Gastroesophageal sphincter (tissue), 4 donors: ENCODE results near the gene ATG7. TPM values are rescaled to one million over a fixed set of nuclear protein-coding genes. Genes with fewer than 3 reads are reported as not detected.
A peak's percentile ranks its signal among the peaks of the same experiment; 100 is the strongest.
"Not testable (repeated sequence)": the region's sequence is repeated elsewhere in the genome, so short reads cannot be mapped to it uniquely, and the experiment has no call there.

Source experiments
- ATAC-seq: fragments of 150-250 bp; one replicate; pipeline ENCODE4 v1.9.1; 2016; ENCODE audit warnings: mild to moderate bottlenecking, moderate library complexity
- H3K27ac ChIP-seq, 4 donors: fragments of 200-600 bp; sonication (generic) in 3 of 4; 1 replicate in 3 of 4; 2 replicates in 1 of 4; pipeline ENCODE4 v1.5.1; 2016 to 2019
- H3K27me3 ChIP-seq: fragments of 200-600 bp; sonication (generic); one replicate; pipeline ENCODE4 v1.5.1; 2019
- H3K36me3 ChIP-seq, 2 donors: fragments of 200-600 bp; sonication (generic); one replicate each; pipeline ENCODE4 v1.5.1; 2019; ENCODE audit warnings: control low read depth in 1 of 2
- H3K4me1 ChIP-seq, 3 donors: fragments of 200-600 bp; sonication (generic); 1 replicate in 2 of 3; 2 replicates in 1 of 3; pipeline ENCODE4 v1.5.1; 2016 to 2019; ENCODE audit warnings: control low read depth in 2 of 3
- H3K4me3 ChIP-seq, 2 donors: fragments of 200-600 bp; sonication (generic); one replicate each; pipeline ENCODE4 v1.5.1; 2019; ENCODE audit warnings: mild to moderate bottlenecking in 1 of 2, moderate library complexity in 1 of 2
- H3K9me3 ChIP-seq, 3 donors: fragments of 200-600 bp; sonication (generic); one replicate each; pipeline ENCODE4 v1.5.1; 2017 to 2019; ENCODE audit warnings: control low read depth in 2 of 3
- CTCF ChIP-seq, 4 experiments: fragments of 200-600 bp in 2 of 4; fragments of 450-650 bp in 2 of 4; sonication (generic) in 1 of 4; IDR thresholded peaks; one replicate each; pipeline ENCODE4 v1.5.1; 2017 to 2019; ENCODE audit warnings: antibody characterized with exemption in 4 of 4, mild to moderate bottlenecking in 2 of 4, moderate library complexity in 2 of 4
- EP300 ChIP-seq: sonication (generic); formaldehyde crosslinking; IDR thresholded peaks from one replicate; pipeline ENCODE4 v1.6.1; 2017; ENCODE audit warnings: antibody characterized with exemption, mild to moderate bottlenecking
- POLR2A ChIP-seq, 2 donors: fragments of 450-650 bp; IDR thresholded peaks; one replicate each; pipeline ENCODE4 v1.6.1; 2017; ENCODE audit warnings: antibody characterized with exemption in 2 of 2, mild to moderate bottlenecking in 2 of 2, moderate library complexity in 1 of 2
- POLR2AphosphoS5 ChIP-seq: sonication (generic); formaldehyde crosslinking; IDR thresholded peaks from one replicate; pipeline ENCODE4 v1.6.1; 2017; ENCODE audit warnings: antibody characterized with exemption
- WGBS, 2 donors: methylation state at CpG; one replicate each; pipeline ENCODE4 v1.1.5; 2018; ENCODE audit warnings: low coverage in 1 of 2; 5-methylcytosine and 5-hydroxymethylcytosine counted together
- total RNA-seq, 4 donors: library from RNA; depleted of rRNA; stranded (reverse); fragments of >200 nt; gene quantifications; one replicate each; pipeline ENCODE4 v1.1.0, GENCODE V29; 2016

ATG7 gene
- total RNA-seq, 4 donors from 2014 or later = 28.3 to 64.9 (median 36.5) TPM

GRCh38 chr3:11517601-11518000 lies 245.4 kb downstream of the ATG7 start:
- Histone ChIP-seq H3K9me3 (no peaks in the 10 kb centered on the region), H3K4me3 (no peak overlapping the region), H3K27me3 (no peaks in the 10 kb centered on the region), H3K27ac (no peak overlapping the region), H3K36me3 (no peaks in the 10 kb centered on the region), H3K4me1 (peaks cover 0 to 31% (median 13%) of the 10 kb centered on the region in 3 donors)
- 89 to 100% methylated on average over 3 to 6 of the region's 6 CpGs for WGBS, 2 donors
- TF ChIP-seq POLR2A (IDR thresholded peaks at IDR 0.05) (no peak), POLR2AphosphoS5 (no peak), CTCF (IDR thresholded peaks at IDR 0.05) (no peak)
- ATAC-seq = no peak

GRCh38 chr3:11521167-11521566 lies 249.0 kb downstream of the ATG7 start:
- no peak for ATAC-seq
- no peaks in the 10 kb centered on the region for H3K36me3 ChIP-seq
- no peaks in the 10 kb centered on the region for H3K9me3 ChIP-seq
- H3K4me1 ChIP-seq = peaks cover 0 to 32% (median 0%) of the 10 kb centered on the region in 3 donors
- TF ChIP-seq CTCF (IDR thresholded peaks at IDR 0.05) = no peak
- no peak for TF ChIP-seq EP300
- no peak for TF ChIP-seq POLR2AphosphoS5
- TF ChIP-seq POLR2A (IDR thresholded peaks at IDR 0.05) = no peak
- H3K27me3 ChIP-seq = no peaks in the 10 kb centered on the region
- H3K4me3 ChIP-seq = no peak overlapping the region
- H3K27ac ChIP-seq = no peak overlapping the region
- WGBS, 2 donors = 89 to 94% methylated on average over 3 to 8 of the region's 8 CpGs

GRCh38 chr3:11522398-11522715 lies 250.2 kb downstream of the ATG7 start:
- H3K27me3 ChIP-seq = no peaks in the 10 kb centered on the region
- no peak for ATAC-seq
- 83 to 100% methylated on average over 1 to 2 of the region's 5 CpGs for WGBS, 2 donors
- H3K27ac ChIP-seq = peak overlapping the region in 2 of 4 donors; percentile 63 to 70
- no peak for TF ChIP-seq POLR2A (IDR thresholded peaks at IDR 0.05)
- TF ChIP-seq POLR2AphosphoS5 = no peak
- TF ChIP-seq CTCF (IDR thresholded peaks at IDR 0.05) = no peak
- TF ChIP-seq EP300 = no peak
- no peaks in the 10 kb centered on the region for H3K9me3 ChIP-seq
- H3K36me3 ChIP-seq = no peaks in the 10 kb centered on the region
- no peak overlapping the region for H3K4me3 ChIP-seq
- H3K4me1 ChIP-seq = peaks cover 0 to 32% (median 0%) of the 10 kb centered on the region in 3 donors

- Histone ChIP-seq H3K9me3 (no peaks in the 10 kb centered on the region), H3K4me3 (no peak overlapping the region), H3K4me1 (peaks cover 0 to 32% (median 0%) of the 10 kb centered on the region in 3 donors), H3K36me3 (no peaks in the 10 kb centered on the region), H3K27ac (peak overlapping the region in 3 of 4 donors; percentile 60 to 70 (median 63)), H3K27me3 (no peaks in the 10 kb centered on the region)
- ATAC-seq = no peak
- 48 to 61% methylated on average over 6 to 7 of the region's 8 CpGs for WGBS, 2 donors
- no peak for TF ChIP-seq CTCF (IDR thresholded peaks at IDR 0.05)
Measured at GRCh38 chr3:11522953-11523571, 250.9 kb downstream of the ATG7 start.

- TF ChIP-seq CTCF (IDR thresholded peaks at IDR 0.05) = no peak
- no peak for TF ChIP-seq EP300
- TF ChIP-seq POLR2AphosphoS5 = no peak
- TF ChIP-seq POLR2A (IDR thresholded peaks at IDR 0.05) = no peak
- Histone ChIP-seq H3K9me3 (no peaks in the 10 kb centered on the region), H3K4me1 (peaks cover 0 to 32% (median 0%) of the 10 kb centered on the region in 3 donors), H3K36me3 (no peaks in the 10 kb centered on the region), H3K27me3 (no peaks in the 10 kb centered on the region), H3K4me3 (no peak overlapping the region), H3K27ac (peak overlapping the region in 3 of 4 donors; percentile 60 to 70 (median 63))
- ATAC-seq = no peak
- WGBS, 2 donors = 47 to 48% methylated on average over 7 of the region's 7 CpGs
Measured at GRCh38 chr3:11523572-11524101, 251.4 kb downstream of the ATG7 start.

- H3K27ac ChIP-seq, H3K27me3 ChIP-seq, ATAC-seq, H3K4me3 ChIP-seq, H3K9me3 ChIP-seq, H3K36me3 ChIP-seq: not testable (repeated sequence)
- peaks cover 0 to 44% (median 0%) of the 10 kb centered on the region in 3 donors for H3K4me1 ChIP-seq
- 94 to 95% methylated on average over 2 to 5 of the region's 5 CpGs for WGBS, 2 donors
Measured at GRCh38 chr3:11526121-11526520, 253.9 kb downstream of the ATG7 start.
